Dermis lymphatic vessel endothelial cell (primary cell): ENCODE measurements around the gene FTSJ1. TPM values are rescaled to one million over a fixed set of nuclear protein-coding genes. Genes with fewer than 3 reads are reported as not detected.

Experiments
- total RNA-seq: library from RNA; depleted of rRNA; stranded (reverse); fragments of >200 nt; gene quantifications from 2 replicates; pipeline ENCODE4 v1.2.1, GENCODE V29; 2014

FTSJ1 gene, protein sequence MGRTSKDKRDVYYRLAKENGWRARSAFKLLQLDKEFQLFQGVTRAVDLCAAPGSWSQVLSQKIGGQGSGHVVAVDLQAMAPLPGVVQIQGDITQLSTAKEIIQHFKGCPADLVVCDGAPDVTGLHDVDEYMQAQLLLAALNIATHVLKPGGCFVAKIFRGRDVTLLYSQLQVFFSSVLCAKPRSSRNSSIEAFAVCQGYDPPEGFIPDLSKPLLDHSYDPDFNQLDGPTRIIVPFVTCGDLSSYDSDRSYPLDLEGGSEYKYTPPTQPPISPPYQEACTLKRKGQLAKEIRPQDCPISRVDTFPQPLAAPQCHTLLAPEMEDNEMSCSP
- total RNA-seq = 30.3 and 33.3 TPM in 2 replicates

DNA sequence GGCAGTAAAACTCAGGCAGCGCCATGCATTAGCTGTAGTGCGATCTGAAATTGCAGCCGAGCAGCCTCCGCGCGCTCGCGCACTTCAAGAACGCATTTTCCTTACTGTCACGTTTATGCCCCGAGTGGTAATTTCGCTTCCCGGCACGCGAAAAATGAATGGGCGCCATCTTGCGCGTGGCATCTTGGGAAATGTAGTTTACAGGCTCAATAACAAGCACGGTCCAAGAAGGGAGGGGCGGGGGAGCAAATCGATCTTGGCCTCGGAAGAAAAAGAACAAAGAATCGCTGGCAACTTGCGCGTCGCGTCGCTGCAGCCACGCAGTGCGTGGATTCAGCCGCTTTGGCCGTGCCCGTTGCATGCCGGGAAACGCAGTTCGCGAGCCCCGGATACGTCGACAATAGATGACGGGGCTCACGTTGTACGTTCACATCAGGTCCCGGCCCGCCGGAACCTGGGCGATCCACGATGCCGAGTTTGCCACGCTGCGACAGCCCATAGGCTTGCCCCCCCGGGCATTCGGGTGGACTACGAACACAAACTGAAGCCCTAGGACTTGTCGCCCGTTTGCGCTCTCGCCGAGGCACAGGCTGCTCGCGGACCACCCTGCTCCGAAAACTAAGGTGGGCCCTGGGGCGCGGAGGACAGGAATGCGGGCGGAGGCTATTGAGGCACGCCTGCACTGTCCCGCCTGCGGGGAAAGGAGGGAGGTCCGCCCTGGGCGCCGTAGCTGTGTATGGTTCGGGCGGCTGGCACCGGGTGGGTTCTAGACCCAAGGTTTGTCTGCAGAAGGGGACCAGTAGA lies at the start of gene FTSJ1:
TSS of gene FTSJ1 (plus strand) at position 426 of the 804 bp plus-strand sequence. CDS start 1,849 bp downstream, outside the sequence.

DNA sequence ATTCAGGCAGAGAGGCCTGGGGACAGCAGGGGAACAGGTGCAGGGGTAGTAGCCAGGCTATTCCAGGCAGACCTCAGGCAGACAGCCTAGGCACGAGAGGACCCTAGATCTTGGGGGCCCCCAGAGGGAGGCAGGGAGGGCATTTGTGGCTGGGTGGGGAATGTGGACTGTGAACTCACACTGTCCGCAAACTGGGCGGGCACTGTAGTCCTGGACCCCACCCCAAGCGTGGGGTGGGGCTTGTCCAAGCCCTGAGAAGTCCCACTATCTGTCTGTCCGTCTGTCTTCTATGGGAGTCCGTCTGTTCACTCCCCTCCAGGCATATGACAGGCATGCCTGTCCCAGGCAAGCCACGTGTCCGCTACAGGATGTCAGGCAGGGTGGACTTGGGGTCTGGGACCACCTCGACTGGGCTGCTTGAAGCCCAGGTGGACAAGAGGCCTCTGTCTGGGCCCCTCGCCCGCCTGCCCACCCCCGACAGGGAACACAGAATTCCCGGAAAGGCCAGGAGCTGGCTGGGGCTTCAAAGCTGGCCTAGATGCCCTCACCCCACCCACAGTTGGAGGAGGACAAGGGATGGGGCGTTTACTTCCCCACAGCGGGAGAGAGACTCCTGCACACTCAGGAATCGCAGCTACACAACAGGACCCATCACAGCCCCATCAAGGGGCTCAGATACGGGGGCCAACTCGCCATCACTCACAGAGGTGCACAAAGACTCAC lies 5.7 kb upstream of the FTSJ1 start, which contains the start of gene SLC38A5:
TSS of gene SLC38A5 (minus strand) at position 151 of the 723 bp plus-strand sequence. CDS start 2,336 bp downstream, outside the sequence.

GRCh38 chrX:48508400-48509244 lies 32.6 kb downstream of the FTSJ1 start, which contains the start of gene PORCN:
Gene PORCN (plus strand): TSS chrX:48508992. CDS start chrX:48509821, 829 bp downstream.

GRCh38 chrX:48521353-48522243 lies 45.6 kb downstream of the FTSJ1 start, which contains the start of gene EBP:
Gene EBP (plus strand): TSS chrX:48521808. CDS start chrX:48523772, 1,964 bp downstream.

Other genes with a start within 250 kb of the FTSJ1 start
- gene SSX1, start 220.8 kb upstream of the FTSJ1 start, total RNA-seq = not detected in 2 replicates
- gene SSX3, start 119.5 kb upstream of the FTSJ1 start, total RNA-seq = not detected in 2 replicates
- gene SSX4, start 92.7 kb upstream of the FTSJ1 start, total RNA-seq = not detected in 2 replicates
- not detected in 2 replicates for gene SSX4B, start 64.2 kb upstream of the FTSJ1 start, total RNA-seq
- gene SLC38A5, start 5.9 kb upstream of the FTSJ1 start, total RNA-seq = 1.0 and 3.9 TPM in 2 replicates
- gene PORCN, start 32.8 kb downstream of the FTSJ1 start, total RNA-seq = 4.6 and 6.1 TPM in 2 replicates
- 61.4 and 66.3 TPM in 2 replicates for gene EBP, start 45.6 kb downstream of the FTSJ1 start, total RNA-seq
- gene TBC1D25, start 63.5 kb downstream of the FTSJ1 start, total RNA-seq = 6.2 and 8.0 TPM in 2 replicates
- 387 and 390 TPM in 2 replicates for gene RBM3, start 98.3 kb downstream of the FTSJ1 start, total RNA-seq
- gene WDR13, start 121.3 kb downstream of the FTSJ1 start, total RNA-seq = 98.9 and 107 TPM in 2 replicates
- not detected in 2 replicates for gene WAS, start 207.6 kb downstream of the FTSJ1 start, total RNA-seq
- gene SUV39H1, start 220.5 kb downstream of the FTSJ1 start, total RNA-seq = 2.7 and 3.1 TPM in 2 replicates